ENCODE measurements around the gene NAPEPLD.
"Not testable (repeated sequence)": the region's sequence is repeated elsewhere in the genome, so short reads cannot be mapped to it uniquely, and the experiment has no call there.

Gene NAPEPLD

GRCh38 chr7:103059471-103059870 lies 89.4 kb downstream of the NAPEPLD start:
- no peak for DNase-seq

- no peak for DNase-seq
Measured at GRCh38 chr7:103058122-103058521, 90.8 kb downstream of the NAPEPLD start.

GRCh38 chr7:103056006-103056405 lies 92.9 kb downstream of the NAPEPLD start:
- DNase-seq = not testable (repeated sequence)

GRCh38 chr7:103051519-103051918 lies 97.4 kb downstream of the NAPEPLD start:
- no peak for DNase-seq

All from NCI-H510A (cell line).